Activated CD4-positive, alpha-beta T cell treated with anti-CD3 and anti-CD28 coated beads, Interleukin-2, amount 50 U/mL, for 1 hour (primary cell): ENCODE results near the gene VPS26B.
"Not testable (repeated sequence)": the region's sequence is repeated elsewhere in the genome, so short reads cannot be mapped to it uniquely, and the experiment has no call there.

Experiments used
- DNase-seq: peaks from one replicate; pipeline ENCODE4 v3.0.0-alpha.2; 2020

The VPS26B gene

DNA sequence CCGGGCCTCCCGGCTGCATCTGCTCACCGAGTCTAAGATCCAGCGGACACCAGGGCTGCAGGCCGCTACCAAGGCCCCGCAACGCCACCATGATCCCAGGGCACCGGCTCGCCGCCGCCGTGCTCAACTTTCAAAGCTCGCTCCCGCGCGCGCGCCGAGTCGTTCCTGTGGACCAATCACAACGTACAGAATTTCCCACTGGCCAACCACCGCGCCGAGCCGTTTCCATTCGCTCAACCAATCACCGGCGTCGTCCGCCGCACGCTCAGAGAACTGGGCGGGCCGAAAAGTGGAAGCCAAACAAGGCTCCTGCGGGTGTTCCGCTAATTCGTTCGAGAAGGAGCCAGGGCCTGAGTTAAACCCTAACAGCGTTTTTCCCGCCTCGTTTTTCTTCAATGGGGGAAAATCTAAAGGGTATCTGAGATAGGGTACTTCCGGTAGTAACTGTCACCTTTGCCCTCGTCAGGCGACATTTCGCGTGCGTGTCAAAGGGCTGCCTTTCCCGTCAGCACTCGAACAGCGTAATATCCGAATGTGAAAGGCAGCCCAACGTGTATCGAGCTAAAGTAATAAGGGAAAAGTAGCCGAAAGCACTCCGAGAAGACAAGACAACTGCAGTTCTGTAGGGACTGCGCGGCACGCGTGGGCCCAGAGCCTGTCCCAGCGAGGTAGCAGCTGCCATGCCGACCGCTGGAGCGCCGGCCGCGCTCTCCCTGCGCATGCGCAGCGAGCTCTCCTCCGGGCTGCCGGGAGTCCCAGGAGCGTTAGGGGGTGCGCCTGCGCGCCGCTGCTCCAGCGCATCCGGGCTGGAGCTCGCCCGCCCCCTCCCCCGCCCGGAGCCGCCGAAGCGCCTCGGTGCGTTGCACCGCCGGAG lies at the start of gene VPS26B, which contains the start of gene NCAPD3:
TSS of gene VPS26B (plus strand) at position 836 of the 874 bp plus-strand sequence. CDS start 452 bp downstream, outside the sequence.
TSS of gene NCAPD3 (minus strand) at position 132 of the 874 bp plus-strand sequence. CDS start at position 91, 41 bp downstream.
- DNase-seq: peak; percentile 96

GRCh38 chr11:134176284-134176683 lies 48.2 kb upstream of the VPS26B start:
- DNase-seq: no peak

- DNase-seq: no peak
These were observed 46.3 kb upstream of the VPS26B start for GRCh38 chr11:134178032-134178674.

DNA sequence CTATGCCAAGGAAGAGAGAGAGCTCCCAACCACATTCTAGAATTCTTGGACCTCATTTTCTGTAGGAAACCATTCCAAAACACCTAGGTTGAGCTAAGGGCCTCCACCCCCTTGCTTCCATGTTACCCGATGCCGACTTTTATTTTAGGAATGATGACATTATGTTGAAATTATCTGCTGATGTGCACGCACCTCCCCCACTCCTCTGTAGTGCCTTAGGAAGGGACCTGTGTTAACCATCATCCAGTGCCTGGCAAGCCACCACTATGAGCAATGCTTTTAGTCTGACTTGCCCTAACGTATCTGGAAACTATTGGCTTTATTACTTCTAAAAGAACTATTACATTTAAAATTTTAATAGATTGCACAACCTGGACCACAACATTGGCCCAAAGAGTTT lies 42.8 kb upstream of the VPS26B start:
- no peak for DNase-seq

DNA sequence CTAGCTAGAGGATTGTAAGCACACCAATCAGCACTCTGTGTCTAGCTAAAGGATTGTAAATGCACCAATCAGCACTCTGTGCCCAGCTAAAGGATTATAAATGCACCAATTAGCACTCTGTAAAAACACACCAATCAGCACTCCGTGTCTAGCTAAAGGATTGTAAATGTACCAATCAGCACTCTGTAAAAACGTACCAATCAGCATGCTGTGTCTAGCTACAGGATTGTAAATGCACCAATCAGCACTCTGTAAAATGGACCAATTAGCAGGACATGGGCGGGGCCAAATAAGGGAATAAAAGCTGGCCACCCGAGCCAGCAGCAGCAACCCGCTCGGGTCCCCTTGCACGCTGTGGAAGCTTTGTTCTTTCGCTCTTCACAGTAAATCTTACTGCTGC lies 36.4 kb upstream of the VPS26B start:
- not testable (repeated sequence) for DNase-seq

DNA sequence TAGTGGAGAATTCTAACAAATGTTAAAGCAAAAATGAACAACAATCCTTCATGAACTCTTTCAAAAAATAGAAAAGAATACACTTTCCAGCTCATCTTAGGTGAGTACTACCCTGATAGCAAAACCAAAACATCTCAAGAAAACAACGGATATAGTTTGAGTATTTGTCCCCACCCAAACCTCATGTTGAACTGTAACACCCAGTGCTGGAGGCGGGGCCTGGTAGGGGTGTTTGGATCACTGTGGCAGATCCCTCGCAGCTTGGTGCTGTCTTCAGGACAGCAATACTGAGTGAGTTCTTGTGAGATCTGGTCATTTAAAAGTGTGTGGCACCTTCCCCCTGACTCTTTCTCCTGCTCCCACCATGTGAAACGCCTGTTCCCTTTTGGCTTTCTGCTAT lies 27.7 kb upstream of the VPS26B start:
- no peak for DNase-seq

- DNase-seq: no peak
These were observed 24.9 kb upstream of the VPS26B start for GRCh38 chr11:134199531-134199930.

DNA sequence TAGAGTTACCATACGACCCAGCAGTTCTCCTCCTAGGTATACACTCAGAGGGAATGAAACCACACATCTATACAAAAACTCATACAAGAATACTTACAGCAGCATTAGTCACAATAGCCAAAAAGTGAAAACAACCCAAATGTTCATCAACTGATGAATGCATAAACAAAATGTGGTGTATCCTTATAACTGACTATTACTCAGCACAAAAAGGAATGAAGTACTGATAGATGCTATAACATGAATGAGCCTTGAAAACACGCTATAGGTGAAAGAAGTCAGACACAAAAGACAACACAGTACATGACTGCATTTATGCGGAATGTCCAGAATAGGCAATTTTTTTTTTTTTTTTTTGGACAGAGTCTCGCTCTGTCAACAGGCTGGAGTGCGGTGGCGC lies 23.8 kb upstream of the VPS26B start:
- no peak for DNase-seq

DNA sequence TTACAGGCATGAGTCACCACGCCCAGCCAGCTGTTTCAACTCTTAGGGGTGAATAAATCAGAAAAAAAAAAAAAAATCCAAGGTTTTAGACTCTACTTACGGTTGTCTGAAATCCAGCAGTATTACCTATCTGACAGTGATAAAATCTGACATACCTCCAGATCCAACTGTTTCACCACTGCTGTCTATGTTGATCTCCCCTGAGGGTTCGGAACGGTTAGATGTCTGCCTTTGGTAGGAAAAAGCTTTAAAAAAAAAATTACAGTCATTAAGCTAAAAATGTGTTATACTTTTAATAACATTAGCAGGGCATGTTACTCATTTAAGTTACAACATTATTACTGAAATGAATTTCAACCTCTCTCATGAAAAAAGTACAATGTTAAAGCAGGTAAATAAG lies 21.8 kb upstream of the VPS26B start:
- DNase-seq: no peak

GRCh38 chr11:134205729-134206128 lies 18.7 kb upstream of the VPS26B start:
- no peak for DNase-seq

- no peak for DNase-seq
These were observed 18.3 kb upstream of the VPS26B start for GRCh38 chr11:134206185-134206584.

DNA sequence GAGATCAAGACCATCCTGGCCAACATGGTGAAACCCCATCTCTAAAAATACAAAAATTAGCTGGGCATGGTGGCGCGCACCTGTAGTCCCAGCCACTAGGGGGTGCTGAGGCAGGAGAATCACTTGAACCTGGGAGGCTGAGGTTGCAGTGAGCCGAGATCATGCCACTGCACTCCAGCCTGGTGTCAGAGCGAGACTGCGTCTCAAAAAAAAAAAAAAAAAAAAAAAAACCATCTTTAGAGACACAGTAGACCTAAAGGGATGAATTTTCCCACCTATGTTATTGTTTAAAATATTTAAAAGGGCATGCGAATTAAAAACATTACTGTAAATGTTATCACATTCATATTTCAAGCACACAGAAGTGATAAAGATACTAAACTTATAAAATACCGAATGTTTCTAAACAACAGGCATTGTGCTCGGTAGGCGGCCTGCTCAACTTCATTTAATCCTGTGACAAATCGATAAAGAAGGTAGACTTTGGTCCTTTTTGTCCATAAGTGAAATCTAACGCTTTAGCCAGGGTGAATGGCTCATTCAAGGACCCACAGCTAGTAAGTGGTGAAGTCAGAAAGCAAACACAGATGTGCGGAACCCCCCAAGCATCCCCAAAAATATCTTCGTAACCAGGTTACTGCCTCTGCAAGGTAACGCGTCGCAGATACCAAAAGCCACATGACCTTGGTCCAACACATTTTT lies 16.8 kb upstream of the VPS26B start:
- peak; percentile 65 for DNase-seq

GRCh38 chr11:134215836-134216235 lies 8.6 kb upstream of the VPS26B start:
- no peak for DNase-seq

DNA sequence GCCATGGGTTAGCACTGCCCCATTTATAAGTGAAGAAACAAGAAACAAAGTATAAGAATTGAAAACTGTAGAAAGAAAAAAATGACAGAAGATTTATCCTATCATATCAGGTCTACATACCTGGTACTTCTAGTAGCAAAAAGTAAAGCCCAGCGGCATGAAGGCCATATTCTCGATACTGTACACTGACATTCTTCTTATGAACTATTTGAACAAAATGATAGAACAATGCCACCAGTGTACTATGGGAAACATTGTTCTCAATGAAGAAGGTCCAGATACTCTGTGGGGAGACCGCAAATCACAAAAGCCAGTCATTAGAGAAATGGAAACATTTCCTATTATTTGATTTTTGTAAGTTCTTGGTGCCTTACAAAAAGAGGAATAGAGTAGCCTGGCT lies 7.7 kb upstream of the VPS26B start:
- no peak for DNase-seq

DNA sequence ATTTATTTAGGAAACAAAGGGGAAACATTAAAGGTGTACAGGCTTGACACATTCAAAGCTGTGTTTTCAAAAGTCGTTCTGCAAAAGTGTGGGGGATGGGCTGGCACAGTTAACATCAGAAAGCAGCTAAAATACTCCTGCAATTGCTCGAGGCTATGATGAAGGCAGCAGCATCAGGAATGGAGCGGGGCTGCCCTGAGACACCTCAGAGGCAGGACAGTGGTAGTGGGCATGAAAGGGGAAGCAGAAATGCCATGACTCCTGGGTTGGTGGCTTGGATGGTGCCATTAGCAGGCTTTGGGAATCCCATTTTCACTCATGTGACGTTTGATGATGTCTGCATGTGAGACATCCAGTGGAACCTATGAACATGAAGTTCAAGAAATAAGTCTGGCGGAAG lies 1.4 kb upstream of the VPS26B start:
- DNase-seq: no peak

- peak; percentile 45 for DNase-seq
These were observed 516 bp downstream of the VPS26B start for GRCh38 chr11:134224710-134225664.

DNA sequence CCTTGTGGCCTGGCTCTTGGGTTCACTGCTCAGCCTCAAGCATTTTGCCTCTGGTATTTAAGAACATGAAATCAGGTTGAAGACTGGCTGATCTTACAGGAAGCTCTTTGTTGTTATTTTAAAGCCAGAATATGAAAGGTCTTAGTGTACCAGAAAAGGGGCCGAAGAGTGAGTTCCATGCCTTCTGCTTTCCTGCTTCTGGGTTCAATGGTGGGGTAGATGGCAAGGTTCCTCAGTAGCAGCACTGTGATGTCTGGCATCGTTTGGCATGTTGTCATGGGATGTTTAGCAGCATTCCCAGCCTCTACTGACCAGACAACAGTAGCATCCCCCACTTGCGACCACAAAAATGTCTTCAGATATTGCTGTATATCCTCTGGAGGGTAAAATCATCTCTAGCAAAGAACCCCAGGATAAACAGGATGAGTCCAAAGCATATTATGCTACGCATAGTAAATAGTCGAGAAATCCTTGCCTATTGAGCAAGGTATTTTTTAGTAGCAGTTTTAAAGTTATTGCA lies 2.4 kb downstream of the VPS26B start:
- DNase-seq: no peak

DNA sequence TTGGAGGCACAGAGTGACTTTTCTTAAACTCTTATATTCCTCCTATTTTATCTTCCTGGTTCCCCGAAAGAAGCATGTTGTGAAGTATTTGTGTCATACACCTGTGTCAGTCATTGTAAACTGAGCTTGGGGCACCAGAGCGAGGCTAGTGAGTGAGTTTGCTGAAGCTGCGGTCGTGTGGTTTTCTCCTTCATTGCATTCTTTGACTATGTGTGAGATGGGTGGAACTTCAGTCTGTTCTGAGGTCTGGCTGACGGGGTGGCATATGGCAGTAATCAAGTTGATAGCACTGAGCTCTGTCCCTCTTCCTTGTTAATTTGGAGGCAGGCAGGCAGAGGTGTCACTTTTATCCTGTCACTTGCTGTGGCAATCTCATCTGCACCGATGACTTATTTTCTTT lies 4.2 kb downstream of the VPS26B start:
- DNase-seq: no peak

- DNase-seq: no peak
These were observed 4.8 kb downstream of the VPS26B start for GRCh38 chr11:134229126-134229790.

GRCh38 chr11:134230339-134230738 lies 5.9 kb downstream of the VPS26B start:
- DNase-seq: no peak

GRCh38 chr11:134231958-134232659 lies 7.6 kb downstream of the VPS26B start:
- DNase-seq: no peak
